B cell (primary cell): Measurements from ENCODE around the gene HYAL1. TPM values are rescaled to one million over a fixed set of nuclear protein-coding genes. Genes with fewer than 3 reads are reported as not detected.
A peak's percentile ranks its signal among the peaks of the same experiment; 100 is the strongest.

Source experiments
- ATAC-seq: fragments of 200-7000 bp; cut with Tn5 transposase; one replicate; pipeline ENCODE4 v1.10.0; 2021; ENCODE audit warnings: low read depth, mild to moderate bottlenecking, moderate number of reproducible peaks, moderate library complexity
- CTCF ChIA-PET: fragments of 350-600 bp; sonication (Branson Sonifier 250); formaldehyde crosslinking; loops from one replicate; lab custom pipeline; 2021; ENCODE audit warnings: antibody characterized with exemption, inconsistent platforms; lab: Charles Lee
- POLR2A ChIA-PET: fragments of 350-600 bp; sonication (Branson Sonifier 250); formaldehyde crosslinking; loops from one replicate; lab custom pipeline; 2021; ENCODE audit warnings: antibody characterized with exemption; lab: Charles Lee
- DNase-seq: peaks from one replicate; pipeline ENCODE4 v3.0.0; 2013
- H2AFZ ChIP-seq: 2 replicates; pipeline ENCODE4 v1.6.1; 2012; ENCODE audit warnings: mild to moderate bottlenecking, low read depth, low read length; ENCODE audit not compliant: insufficient read depth, poor library complexity, severe bottlenecking
- H3K27ac ChIP-seq, 2 donors: 1 replicate in 1 of 2; 2 replicates in 1 of 2; pipeline ENCODE4 v1.5.1; 2012 to 2013; ENCODE audit warnings: low read length in 2 of 2, mild to moderate bottlenecking in 2 of 2, moderate library complexity in 1 of 2
- H3K27me3 ChIP-seq, 4 experiments: fragments of 200-600 bp in 1 of 4; sonication (generic) in 1 of 4; replicated peaks in 1 of 4; 1 replicate in 2 of 4; 2 replicates in 2 of 4; pipeline versions ENCODE4 v1.6.1 to v1.7.0; 2013 to 2016; ENCODE audit warnings: low read length in 3 of 4, mild to moderate bottlenecking in 2 of 4, mixed read lengths in 1 of 4, moderate library complexity in 1 of 4; ENCODE audit not compliant: insufficient read depth in 4 of 4, control insufficient read depth in 3 of 4; ENCODE audit errors: control extremely low read depth in 1 of 4
- H3K36me3 ChIP-seq, 2 experiments: replicated peaks in 1 of 2; 1 replicate in 1 of 2; 2 replicates in 1 of 2; pipeline versions ENCODE4 v1.6.1 to v1.7.1; 2013; ENCODE audit warnings: low read length in 1 of 2; ENCODE audit not compliant: insufficient read depth in 2 of 2, control insufficient read depth in 1 of 2; ENCODE audit errors: control extremely low read depth in 1 of 2, extremely low read depth in 1 of 2
- H3K4me1 ChIP-seq, 2 donors: fragments of 200-600 bp in 1 of 2; sonication (generic) in 1 of 2; 1 replicate in 1 of 2; 2 replicates in 1 of 2; pipeline versions ENCODE4 v1.5.1 to v1.6.1; 2013 to 2017; ENCODE audit warnings: low read length in 2 of 2; ENCODE audit not compliant: control insufficient read depth in 2 of 2, insufficient read depth in 2 of 2
- H3K4me2 ChIP-seq: replicated peaks from 2 replicates; pipeline ENCODE3; 2012; ENCODE audit warnings: mild to moderate bottlenecking, low read depth, low read length; ENCODE audit not compliant: poor library complexity, severe bottlenecking
- H3K4me3 ChIP-seq, 5 experiments: fragments of 200-600 bp in 1 of 5; sonication (generic) in 1 of 5; 1 replicate in 3 of 5; 2 replicates in 2 of 5; pipeline versions ENCODE4 v1.5.1 to v1.7.0; 2011 to 2016; ENCODE audit warnings: low read length in 4 of 5, mild to moderate bottlenecking in 4 of 5, low read depth in 2 of 5, control low read depth in 1 of 5, moderate library complexity in 1 of 5; ENCODE audit not compliant: insufficient read depth in 1 of 5; ENCODE audit errors: control extremely low read depth in 1 of 5, extremely low read depth in 1 of 5
- H3K79me2 ChIP-seq: fragments of 200-600 bp; sonication (generic); one replicate; pipeline ENCODE4 v1.6.0; 2016; ENCODE audit warnings: low read length; ENCODE audit not compliant: control insufficient read depth, insufficient read depth
- H3K9ac ChIP-seq: fragments of 200-600 bp; sonication (generic); 2 replicates; pipeline ENCODE4 v1.6.1; 2017; ENCODE audit warnings: mild to moderate bottlenecking, low read length, moderate library complexity
- H3K9me3 ChIP-seq, 3 donors: one replicate each; pipeline versions ENCODE4 v1.6.1 to v1.7.1; 2013; ENCODE audit warnings: low read length in 2 of 3; ENCODE audit not compliant: control insufficient read depth in 2 of 3, insufficient read depth in 1 of 3; ENCODE audit errors: control extremely low read depth in 1 of 3
- H4K20me1 ChIP-seq: 2 replicates; pipeline ENCODE4 v1.6.0; 2012; ENCODE audit warnings: mild to moderate bottlenecking, low read length; ENCODE audit not compliant: insufficient read depth, control insufficient read depth, poor library complexity, severe bottlenecking
- H3K27ac Mint-ChIP-seq: one replicate; pipeline ENCODE4 v1.8.0; 2021; ENCODE audit warnings: mixed read lengths
- H3K27me3 Mint-ChIP-seq: one replicate; pipeline ENCODE4 v1.8.0; 2021; ENCODE audit warnings: mixed read lengths
- H3K4me1 Mint-ChIP-seq: one replicate; pipeline ENCODE4 v1.8.0; 2021; ENCODE audit warnings: mixed read lengths
- H3K4me3 Mint-ChIP-seq: one replicate; pipeline ENCODE4 v1.8.0; 2021; ENCODE audit warnings: mixed read lengths
- H3K9me3 Mint-ChIP-seq: one replicate; pipeline ENCODE4 v1.8.0; 2022; ENCODE audit warnings: mixed read lengths; ENCODE audit not compliant: insufficient read depth
- EZH2 ChIP-seq: IDR thresholded peaks from 2 replicates; pipeline ENCODE4 v1.6.1; 2012; ENCODE audit warnings: borderline replicate concordance, low read depth, mild to moderate bottlenecking, moderate library complexity, low read length; ENCODE audit not compliant: insufficient read depth, poor library complexity, severe bottlenecking
- whole genome bisulfite sequencing: methylation state at CpG from one replicate; pipeline ENCODE4 v1.1.5; 2013; ENCODE audit warnings: missing lambda C conversion rate; ENCODE audit not compliant: insufficient coverage; 5-methylcytosine and 5-hydroxymethylcytosine counted together
- intact Hi-C: fragments of 100-400 bp; cut with micrococcal nuclease; formaldehyde crosslinking; loops from one replicate; pipeline ENCODE4 v1.10.0; 2022
- polyA plus RNA-seq: library from polyadenylated mRNA; depleted of rRNA; stranded (reverse); fragments of >200 nt; gene quantifications from 2 replicates; pipeline ENCODE4 v1.2.3, GENCODE V29; 2012
- total RNA-seq, 2 donors: library from RNA; stranded (reverse); fragments of 120-200 nt in 1 of 2; gene quantifications; 1 replicate in 1 of 2; 2 replicates in 1 of 2; pipeline versions ENCODE4 v1.2.3 to v1.2.4, GENCODE V29; 2013 to 2022
- TF ChIP-seq, protein P1 (sequence below): fragments of 200-600 bp; IDR thresholded peaks from one replicate; pipeline ENCODE4 v1.8.0; 2022; ENCODE audit warnings: antibody characterized with exemption, mild to moderate bottlenecking

The HYAL1 gene
- total and polyA plus RNA-seq, 2 donors (not counting 1 experiment from before 2014, with no cell fraction given), result 0.12 to 0.30 TPM

DNA sequence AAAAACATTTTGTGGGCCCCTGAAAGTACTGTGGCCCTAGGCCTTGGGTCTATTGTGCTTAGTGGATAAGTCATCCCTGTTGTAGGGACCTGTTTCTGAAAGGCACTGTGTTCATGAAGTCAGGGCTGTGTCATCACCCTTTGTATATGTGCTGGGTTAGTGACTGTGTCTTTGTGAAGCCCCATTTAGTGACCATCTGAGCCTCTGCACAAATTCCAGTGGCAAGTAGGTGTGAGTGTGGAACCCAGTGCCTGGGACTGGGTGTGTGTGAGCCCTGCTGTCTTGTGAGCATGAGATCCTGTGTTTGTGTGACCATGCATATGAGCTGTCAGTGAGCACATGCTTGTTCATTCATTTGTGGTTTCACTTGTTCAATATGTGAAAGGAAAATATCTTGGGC is 1.2 kb upstream of the HYAL1 start:
- no peaks in the 10 kb centered on the region for H3K36me3 ChIP-seq
- no peaks in the 10 kb centered on the region for H3K9me3 Mint-ChIP-seq
- DNase-seq, result no peak
- H3K27me3 ChIP-seq, result no peaks in the 10 kb centered on the region
- H3K9ac ChIP-seq, result no peak overlapping the region
- H3K79me2 ChIP-seq, result peaks cover 5% of the 10 kb centered on the region
- no peak for TF ChIP-seq EZH2
- TF ChIP-seq, protein P1, sequence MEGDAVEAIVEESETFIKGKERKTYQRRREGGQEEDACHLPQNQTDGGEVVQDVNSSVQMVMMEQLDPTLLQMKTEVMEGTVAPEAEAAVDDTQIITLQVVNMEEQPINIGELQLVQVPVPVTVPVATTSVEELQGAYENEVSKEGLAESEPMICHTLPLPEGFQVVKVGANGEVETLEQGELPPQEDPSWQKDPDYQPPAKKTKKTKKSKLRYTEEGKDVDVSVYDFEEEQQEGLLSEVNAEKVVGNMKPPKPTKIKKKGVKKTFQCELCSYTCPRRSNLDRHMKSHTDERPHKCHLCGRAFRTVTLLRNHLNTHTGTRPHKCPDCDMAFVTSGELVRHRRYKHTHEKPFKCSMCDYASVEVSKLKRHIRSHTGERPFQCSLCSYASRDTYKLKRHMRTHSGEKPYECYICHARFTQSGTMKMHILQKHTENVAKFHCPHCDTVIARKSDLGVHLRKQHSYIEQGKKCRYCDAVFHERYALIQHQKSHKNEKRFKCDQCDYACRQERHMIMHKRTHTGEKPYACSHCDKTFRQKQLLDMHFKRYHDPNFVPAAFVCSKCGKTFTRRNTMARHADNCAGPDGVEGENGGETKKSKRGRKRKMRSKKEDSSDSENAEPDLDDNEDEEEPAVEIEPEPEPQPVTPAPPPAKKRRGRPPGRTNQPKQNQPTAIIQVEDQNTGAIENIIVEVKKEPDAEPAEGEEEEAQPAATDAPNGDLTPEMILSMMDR, result no peak
- H3K4me3 ChIP-seq, result no peak overlapping the region
- H3K9me3 ChIP-seq, result peaks cover 0 to 23% (median 0%) of the 10 kb centered on the region in 3 donors
- H3K4me1 Mint-ChIP-seq, result peaks cover 19% of the 10 kb centered on the region
- peak overlapping the region; percentile 20 for H3K27ac Mint-ChIP-seq
- ChIA-PET POLR2A (interaction anchor here (0.6 kb wide), 1 partner anchor 31 kb away, joined by 3 read pairs; no protein-coding TSS in a partner anchor), CTCF (no interaction called here)
- H3K27me3 Mint-ChIP-seq, result no peaks in the 10 kb centered on the region
- no peak for ATAC-seq
- H2AFZ ChIP-seq, result no peak overlapping the region
- H3K4me1 ChIP-seq, result peaks cover 10 to 15% of the 10 kb centered on the region in 2 donors
- intact Hi-C loops, result no loop called here
- no peak overlapping the region for H3K27ac ChIP-seq
- H4K20me1 ChIP-seq, result no peaks in the 10 kb centered on the region
- no peak overlapping the region for H3K4me3 Mint-ChIP-seq
- H3K4me2 ChIP-seq, result no peak overlapping the region

GRCh38 chr3:50302095-50303012 is 1.0 kb downstream of the HYAL1 start:
- Mint-ChIP-seq H3K4me1 (peaks cover 37% of the 10 kb centered on the region), H3K9me3 (no peaks in the 10 kb centered on the region), H3K27ac (no peak overlapping the region), H3K27me3 (no peaks in the 10 kb centered on the region), H3K4me3 (no peak overlapping the region)
- H3K9me3 ChIP-seq, result peaks cover 0 to under 1% (median 0%) of the 10 kb centered on the region in 3 donors
- no peak overlapping the region for H2AFZ ChIP-seq
- H3K4me3 ChIP-seq, result no peak overlapping the region
- H3K4me1 ChIP-seq, result peaks cover 18 to 29% of the 10 kb centered on the region in 2 donors
- no peak overlapping the region for H3K27ac ChIP-seq
- TF ChIP-seq, protein P1, result no peak
- TF ChIP-seq EZH2, result no peak
- H3K4me2 ChIP-seq, result no peak overlapping the region
- no peak for ATAC-seq
- WGBS, result 97% methylated on average over 31 of the region's 32 CpGs
- H3K27me3 ChIP-seq, result no peaks in the 10 kb centered on the region
- ChIA-PET POLR2A (no interaction called here), CTCF (interaction anchor here (0.5 to 1.1 kb wide), 3 partner anchors 12 to 52 kb away, joined by 3 to 4 read pairs (median 3); no protein-coding TSS in a partner anchor)
- intact Hi-C loops, result no loop called here
- DNase-seq, result no peak
- H3K79me2 ChIP-seq, result peaks cover 13% of the 10 kb centered on the region
- H4K20me1 ChIP-seq, result no peaks in the 10 kb centered on the region
- no peaks in the 10 kb centered on the region for H3K36me3 ChIP-seq
- H3K9ac ChIP-seq, result no peak overlapping the region
